Right hindlimb (tissue), 1 donor: Measurements from ENCODE around the gene SP9.
A peak's percentile ranks its signal among the peaks of the same experiment; 100 is the strongest.

Source experiments
- DNase-seq: peaks from one replicate; pipeline ENCODE4 v3.0.0-alpha.2; 2018

The SP9 gene

GRCh38 chr2:174334781-174335251 lies at the start of gene SP9:
Gene SP9, plus strand, starts transcription at chr2:174334954. Its CDS starts 139 bp downstream, at chr2:174335093.
- peak; percentile 77 for DNase-seq

GRCh38 chr2:174286172-174286571 lies 48.6 kb upstream of the SP9 start:
- no peak for DNase-seq

- DNase-seq: no peak
Observed at GRCh38 chr2:174292908-174293307, 41.8 kb upstream of the SP9 start.

- no peak for DNase-seq
Observed at GRCh38 chr2:174300114-174300513, 34.6 kb upstream of the SP9 start.

GRCh38 chr2:174312581-174313234 lies 22.0 kb upstream of the SP9 start:
- DNase-seq: no peak

GRCh38 chr2:174322149-174322548 lies 12.6 kb upstream of the SP9 start:
- DNase-seq: no peak

GRCh38 chr2:174322746-174323145 lies 12.0 kb upstream of the SP9 start:
- DNase-seq: no peak

- DNase-seq: no peak
Observed at GRCh38 chr2:174324530-174324929, 10.2 kb upstream of the SP9 start.

GRCh38 chr2:174325373-174326160 lies 9.2 kb upstream of the SP9 start:
- no peak for DNase-seq

- DNase-seq: peak; percentile 74
Observed at GRCh38 chr2:174326161-174327020, 8.4 kb upstream of the SP9 start.

GRCh38 chr2:174327021-174327840 lies 7.5 kb upstream of the SP9 start:
- DNase-seq: no peak

- DNase-seq: no peak
Observed at GRCh38 chr2:174327841-174328113, 7.0 kb upstream of the SP9 start.

- peak; percentile 36 for DNase-seq
Observed at GRCh38 chr2:174328114-174328960, 6.4 kb upstream of the SP9 start.

GRCh38 chr2:174328961-174329715 lies 5.6 kb upstream of the SP9 start:
- no peak for DNase-seq

- no peak for DNase-seq
Observed at GRCh38 chr2:174330945-174331594, 3.7 kb upstream of the SP9 start.

GRCh38 chr2:174331595-174332216 lies 3.0 kb upstream of the SP9 start:
- no peak for DNase-seq

GRCh38 chr2:174332217-174332963 lies 2.4 kb upstream of the SP9 start:
- DNase-seq: peak; percentile 31

GRCh38 chr2:174333017-174333371 lies 1.8 kb upstream of the SP9 start:
- no peak for DNase-seq
